GM23338 (cell line): ENCODE measurements around the gene SCN4A. TPM values are rescaled to one million over a fixed set of nuclear protein-coding genes. Genes with fewer than 3 reads are reported as not detected.
"Not testable (repeated sequence)": the region's sequence is repeated elsewhere in the genome, so short reads cannot be mapped to it uniquely, and the experiment has no call there.

Experiments
- ATAC-seq: fragments of 200-7000 bp; cut with Tn5 transposase; 3 replicates; pipeline ENCODE4 v1.9.1; 2020
- DNase-seq: peaks from one replicate; pipeline ENCODE4 v3.0.0-alpha.2; 2015; ENCODE audit warnings: low spot score
- H2AFZ ChIP-seq: fragments of 200-600 bp; sonication (generic); 2 replicates; pipeline ENCODE4 v1.8.0; 2016; ENCODE audit warnings: antibody characterized with exemption, mild to moderate bottlenecking, moderate library complexity
- H3F3A ChIP-seq: fragments of 200-600 bp; sonication (generic); replicated peaks from 2 replicates; pipeline ENCODE4 v1.8.0; 2017; ENCODE audit warnings: antibody characterized with exemption, mixed run types, low read depth
- H3K27ac ChIP-seq: fragments of 200-600 bp; sonication (generic); 2 replicates; pipeline ENCODE4 v1.6.1; 2016; ENCODE audit warnings: low read depth
- H3K27me3 ChIP-seq: fragments of 200-600 bp; sonication (generic); 2 replicates; pipeline ENCODE4 v1.8.0; 2016; ENCODE audit warnings: mild to moderate bottlenecking, mixed run types, moderate library complexity; ENCODE audit not compliant: insufficient read depth
- H3K36me3 ChIP-seq: fragments of 200-600 bp; sonication (generic); 2 replicates; pipeline ENCODE4 v1.8.0; 2016; ENCODE audit warnings: mild to moderate bottlenecking; ENCODE audit not compliant: insufficient read depth
- H3K4me1 ChIP-seq: fragments of 200-600 bp; sonication (generic); 2 replicates; pipeline ENCODE4 v1.8.0; 2016; ENCODE audit warnings: mild to moderate bottlenecking, moderate library complexity; ENCODE audit not compliant: insufficient read depth
- H3K4me2 ChIP-seq: fragments of 200-600 bp; sonication (generic); 2 replicates; pipeline ENCODE4 v1.7.1; 2017; ENCODE audit warnings: mixed run types
- H3K4me3 ChIP-seq: fragments of 200-600 bp; sonication (generic); 2 replicates; pipeline ENCODE4 v1.6.1; 2016; ENCODE audit warnings: mixed run types
- H3K79me2 ChIP-seq: fragments of 200-600 bp; sonication (generic); replicated peaks from 2 replicates; pipeline ENCODE4 v1.8.0; 2017; ENCODE audit warnings: mild to moderate bottlenecking; ENCODE audit not compliant: insufficient read depth
- H3K9me2 ChIP-seq: fragments of 200-600 bp; sonication (generic); 2 replicates; pipeline ENCODE4 v1.8.0; 2017; ENCODE audit not compliant: insufficient read depth
- H4K20me1 ChIP-seq: fragments of 200-600 bp; sonication (generic); replicated peaks from 2 replicates; pipeline ENCODE4 v1.8.0; 2017; ENCODE audit warnings: mild to moderate bottlenecking; ENCODE audit not compliant: insufficient read depth
- H3K27ac Mint-ChIP-seq: 2 replicates; pipeline ENCODE4 v1.8.0; 2020; ENCODE audit warnings: inconsistent platforms, mild to moderate bottlenecking, moderate library complexity, mixed read lengths
- H3K27me3 Mint-ChIP-seq: 3 replicates; pipeline ENCODE4 v1.8.0; 2022; ENCODE audit warnings: low read depth, mild to moderate bottlenecking, moderate library complexity, mixed read lengths, inconsistent platforms; ENCODE audit not compliant: insufficient read depth, poor library complexity
- H3K36me3 Mint-ChIP-seq: 3 replicates; pipeline ENCODE4 v1.8.0; 2021; ENCODE audit warnings: low read depth, mild to moderate bottlenecking, inconsistent platforms, moderate library complexity, mixed read lengths
- H3K4me1 Mint-ChIP-seq: 3 replicates; pipeline ENCODE4 v1.8.0; 2020; ENCODE audit warnings: mild to moderate bottlenecking, inconsistent platforms, mixed read lengths
- H3K4me3 Mint-ChIP-seq: 3 replicates; pipeline ENCODE4 v1.8.0; 2021; ENCODE audit warnings: moderate library complexity, mild to moderate bottlenecking, inconsistent platforms, mixed read lengths
- H3K9me3 Mint-ChIP-seq: 3 replicates; pipeline ENCODE4 v1.8.0; 2020; ENCODE audit warnings: moderate library complexity, mild to moderate bottlenecking, inconsistent platforms, mixed read lengths
- CREB1 ChIP-seq: fragments of 250-450 bp; sonication (Bioruptor Pico); IDR thresholded peaks from 2 replicates; pipeline ENCODE4 v1.5.0; 2020; ENCODE audit warnings: low read depth, mild to moderate bottlenecking, moderate library complexity
- CTCF ChIP-seq, 2 experiments: fragments of 200-600 bp in 1 of 2; sonication (generic) in 1 of 2; conservative IDR thresholded peaks; 2 replicates each; pipeline versions ENCODE4 v1.5.1 to v1.6.1; 2016 to 2017; ENCODE audit warnings: antibody characterized with exemption in 2 of 2, low read depth in 2 of 2, mild to moderate bottlenecking in 2 of 2, moderate library complexity in 1 of 2
- EZH2 ChIP-seq: fragments of 200-600 bp; sonication (generic); IDR thresholded peaks from one replicate; pipeline ENCODE4 v1.8.0; 2017; ENCODE audit warnings: antibody characterized with exemption, mild to moderate bottlenecking, low read depth; ENCODE audit not compliant: unreplicated experiment
- EZH2phosphoT487 ChIP-seq: fragments of 200-600 bp; sonication (generic); IDR thresholded peaks from one replicate; pipeline ENCODE4 v1.8.1; 2018; ENCODE audit warnings: antibody characterized with exemption; ENCODE audit not compliant: unreplicated experiment
- POLR2AphosphoS5 ChIP-seq: IDR thresholded peaks from 2 replicates; pipeline ENCODE4 v1.6.1; 2016; ENCODE audit warnings: antibody characterized with exemption, low read depth
- REST ChIP-seq: IDR thresholded peaks from one replicate; pipeline ENCODE4 v1.6.1; 2018; ENCODE audit warnings: antibody characterized with exemption; ENCODE audit not compliant: unreplicated experiment
- STAT1 ChIP-seq: IDR thresholded peaks from one replicate; pipeline ENCODE4 v1.6.1; 2016; ENCODE audit warnings: antibody characterized with exemption; ENCODE audit not compliant: unreplicated experiment
- ZNF114 ChIP-seq: fragments of 250-450 bp; sonication (Bioruptor Pico); IDR thresholded peaks from 2 replicates; pipeline ENCODE4 v1.5.0; 2020; ENCODE audit warnings: mild to moderate bottlenecking, moderate library complexity
- ZNF462 ChIP-seq: fragments of 250-450 bp; sonication (Bioruptor Pico); IDR thresholded peaks from 2 replicates; pipeline ENCODE4 v1.5.0; 2020; ENCODE audit warnings: mild to moderate bottlenecking, moderate library complexity
- polyA plus RNA-seq: library from polyadenylated mRNA; unstranded; fragments of >200 nt; fragmentation: Nextera tagmentation; extraction: Ambion mirVana; gene quantifications from 2 replicates; pipeline ENCODE4 v1.2.1, GENCODE V29; 2016
- total RNA-seq: library from RNA; depleted of rRNA; stranded (reverse); fragments of >200 nt; shearing (Covaris generic); gene quantifications from 2 replicates; pipeline ENCODE4 v1.2.3, GENCODE V29; 2014

Gene SCN4A
- total and polyA plus RNA-seq, 2 experiments from 2014 or later: 2.3 to 7.9 TPM

- H3K4me1 Mint-ChIP-seq: not testable (repeated sequence)
- peaks cover 20% of the 10 kb centered on the region for H3K9me3 Mint-ChIP-seq
Measured at GRCh38 chr17:63982641-63983040, 9.9 kb upstream of the SCN4A start.

GRCh38 chr17:63978272-63979200 lies 5.8 kb upstream of the SCN4A start:
- no peak overlapping the region for H3K4me3 ChIP-seq
- peaks cover 11% of the 10 kb centered on the region; the same call in 2 of the 3 replicates for H3K36me3 Mint-ChIP-seq
- no peak for DNase-seq
- H3K27me3 ChIP-seq: no peaks in the 10 kb centered on the region
- no peak overlapping the region for H3K4me3 Mint-ChIP-seq
- no peaks in the 10 kb centered on the region for H3K36me3 ChIP-seq
- no peaks in the 10 kb centered on the region for H3F3A ChIP-seq
- H3K4me1 Mint-ChIP-seq: peaks cover 7% of the 10 kb centered on the region
- H3K27ac Mint-ChIP-seq: no peak overlapping the region
- H3K9me2 ChIP-seq: no peaks in the 10 kb centered on the region
- H3K27ac ChIP-seq: no peak overlapping the region
- peaks cover 16% of the 10 kb centered on the region for H3K9me3 Mint-ChIP-seq
- H3K4me2 ChIP-seq: no peak overlapping the region
- H3K27me3 Mint-ChIP-seq: peaks cover 6% of the 10 kb centered on the region
- H3K4me1 ChIP-seq: no peaks in the 10 kb centered on the region
- ATAC-seq: no peak
- no peaks in the 10 kb centered on the region for H4K20me1 ChIP-seq
- no peaks in the 10 kb centered on the region for H3K79me2 ChIP-seq
- no peak overlapping the region for H2AFZ ChIP-seq
- TF ChIP-seq EZH2phosphoT487 (no peak), EZH2 (no peak), ZNF462 (CRISPR knock-in tag) (no peak), REST (no peak), STAT1 (no peak), ZNF114 (CRISPR knock-in tag) (no peak), CREB1 (CRISPR knock-in tag) (no peak), CTCF (conservative IDR thresholded peaks at IDR 0.05; ENCODE audit: low read depth in 2 of 2) (no peak), POLR2AphosphoS5 (no peak)

More at GRCh38 chr17:63982641-63983040, 9.9 kb upstream of the SCN4A start:
- not testable (repeated sequence) for H3K27ac Mint-ChIP-seq, H3K27me3 ChIP-seq, H3K9me2 ChIP-seq, H3K27ac ChIP-seq, H3K36me3 ChIP-seq, H3K4me3 ChIP-seq, DNase-seq, H3K79me2 ChIP-seq, H4K20me1 ChIP-seq, ATAC-seq, H3K4me3 Mint-ChIP-seq, H2AFZ ChIP-seq, H3F3A ChIP-seq, H3K4me2 ChIP-seq, H3K4me1 ChIP-seq, H3K27me3 Mint-ChIP-seq
- peaks cover 11% of the 10 kb centered on the region; the same call in 1 of the 3 replicates for H3K36me3 Mint-ChIP-seq
